ENCODE measurements around the gene TCEA2. TPM values are rescaled to one million over a fixed set of nuclear protein-coding genes. Genes with fewer than 3 reads are reported as not detected.

TCEA2 gene
- total and polyA plus RNA-seq, 2 of the 13 experiments (the other 11 are each of a cell fraction or from before 2014, with no cell fraction given) = 28.1 to 33.7 TPM

DNA sequence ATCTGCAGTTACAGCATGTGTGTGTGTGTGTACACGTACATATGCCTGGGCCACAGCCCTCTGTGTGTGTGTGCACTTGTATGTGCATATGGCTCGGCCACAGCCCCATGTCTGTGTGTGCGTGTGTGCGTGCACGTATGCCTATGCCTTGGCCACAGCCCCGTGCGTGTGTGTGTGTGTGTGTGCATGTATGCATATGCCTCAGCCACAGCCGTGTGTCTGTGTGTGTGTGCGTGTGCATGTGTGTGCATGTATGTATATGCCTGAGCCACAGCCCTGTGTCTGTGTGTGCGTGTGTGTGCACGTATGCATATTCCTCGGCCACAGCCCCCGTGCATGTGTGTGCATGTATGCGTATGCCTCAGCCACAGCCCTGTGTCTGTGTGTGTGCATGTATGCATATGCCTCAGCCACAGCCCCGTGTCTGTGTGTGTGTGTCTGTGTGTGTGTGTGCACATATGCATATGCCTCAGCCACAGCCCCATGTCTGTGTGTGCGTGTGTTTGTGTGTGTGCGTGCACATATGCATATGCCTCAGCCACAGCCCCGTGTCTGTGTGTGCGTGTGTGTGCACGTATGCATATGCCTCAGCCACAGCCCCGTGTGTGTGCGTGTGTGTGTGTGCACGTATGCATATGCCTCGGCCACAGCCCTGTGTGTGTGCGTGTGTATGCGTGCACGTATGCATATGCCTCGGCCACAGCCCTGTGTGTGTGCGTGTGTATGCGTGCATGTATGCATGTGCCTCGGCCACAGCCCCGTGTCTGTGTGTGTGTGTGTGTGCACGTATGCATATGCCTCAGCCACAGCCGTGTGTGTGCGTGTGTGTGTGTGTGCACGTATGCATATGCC is 41.6 kb upstream of the TCEA2 start (continued):
- no peak for TF ChIP-seq ZNF512 (CRISPR knock-in tag; IDR thresholded peaks at IDR 0.05)
- no peak for TF ChIP-seq POGZ (CRISPR knock-in tag; IDR thresholded peaks at IDR 0.05)
- no peak for TF ChIP-seq SALL1 (CRISPR knock-in tag; IDR thresholded peaks at IDR 0.05)
- TF ChIP-seq ZNF296 (CRISPR knock-in tag; conservative IDR thresholded peaks at IDR 0.05) = no peak
- no peak for TF ChIP-seq ZNF766 (CRISPR knock-in tag; IDR thresholded peaks at IDR 0.05; ENCODE audit: borderline replicate concordance)
- TF ChIP-seq, protein P1, sequence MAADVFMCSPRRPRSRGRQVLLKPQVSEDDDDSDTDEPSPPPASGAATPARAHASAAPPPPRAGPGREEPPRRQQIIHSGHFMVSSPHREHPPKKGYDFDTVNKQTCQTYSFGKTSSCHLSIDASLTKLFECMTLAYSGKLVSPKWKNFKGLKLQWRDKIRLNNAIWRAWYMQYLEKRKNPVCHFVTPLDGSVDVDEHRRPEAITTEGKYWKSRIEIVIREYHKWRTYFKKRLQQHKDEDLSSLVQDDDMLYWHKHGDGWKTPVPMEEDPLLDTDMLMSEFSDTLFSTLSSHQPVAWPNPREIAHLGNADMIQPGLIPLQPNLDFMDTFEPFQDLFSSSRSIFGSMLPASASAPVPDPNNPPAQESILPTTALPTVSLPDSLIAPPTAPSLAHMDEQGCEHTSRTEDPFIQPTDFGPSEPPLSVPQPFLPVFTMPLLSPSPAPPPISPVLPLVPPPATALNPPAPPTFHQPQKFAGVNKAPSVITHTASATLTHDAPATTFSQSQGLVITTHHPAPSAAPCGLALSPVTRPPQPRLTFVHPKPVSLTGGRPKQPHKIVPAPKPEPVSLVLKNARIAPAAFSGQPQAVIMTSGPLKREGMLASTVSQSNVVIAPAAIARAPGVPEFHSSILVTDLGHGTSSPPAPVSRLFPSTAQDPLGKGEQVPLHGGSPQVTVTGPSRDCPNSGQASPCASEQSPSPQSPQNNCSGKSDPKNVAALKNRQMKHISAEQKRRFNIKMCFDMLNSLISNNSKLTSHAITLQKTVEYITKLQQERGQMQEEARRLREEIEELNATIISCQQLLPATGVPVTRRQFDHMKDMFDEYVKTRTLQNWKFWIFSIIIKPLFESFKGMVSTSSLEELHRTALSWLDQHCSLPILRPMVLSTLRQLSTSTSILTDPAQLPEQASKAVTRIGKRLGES (CRISPR knock-in tag; IDR thresholded peaks at IDR 0.05; ENCODE audit: borderline replicate concordance) = no peak
- no peak for TF ChIP-seq KDM3A (CRISPR knock-in tag; IDR thresholded peaks at IDR 0.05; ENCODE audit: low read depth)
- no peak for TF ChIP-seq BORCS8-MEF2B (CRISPR knock-in tag; IDR thresholded peaks at IDR 0.05)
- no peak for TF ChIP-seq NRL (CRISPR knock-in tag; IDR thresholded peaks at IDR 0.05; ENCODE audit: borderline replicate concordance)
- no peak for TF ChIP-seq SETDB1 (CRISPR knock-in tag; IDR thresholded peaks at IDR 0.05; ENCODE audit: borderline replicate concordance)
- TF ChIP-seq ZNF781 (CRISPR knock-in tag; IDR thresholded peaks at IDR 0.05; ENCODE audit: borderline replicate concordance, not compliant biosample characterization) = no peak
- no peak for TF ChIP-seq SMAD3 (CRISPR knock-in tag; IDR thresholded peaks at IDR 0.05)
- TF ChIP-seq ZBTB20 (CRISPR knock-in tag; IDR thresholded peaks at IDR 0.05; ENCODE audit: borderline replicate concordance, low read depth) = no peak
- TF ChIP-seq, protein P2, sequence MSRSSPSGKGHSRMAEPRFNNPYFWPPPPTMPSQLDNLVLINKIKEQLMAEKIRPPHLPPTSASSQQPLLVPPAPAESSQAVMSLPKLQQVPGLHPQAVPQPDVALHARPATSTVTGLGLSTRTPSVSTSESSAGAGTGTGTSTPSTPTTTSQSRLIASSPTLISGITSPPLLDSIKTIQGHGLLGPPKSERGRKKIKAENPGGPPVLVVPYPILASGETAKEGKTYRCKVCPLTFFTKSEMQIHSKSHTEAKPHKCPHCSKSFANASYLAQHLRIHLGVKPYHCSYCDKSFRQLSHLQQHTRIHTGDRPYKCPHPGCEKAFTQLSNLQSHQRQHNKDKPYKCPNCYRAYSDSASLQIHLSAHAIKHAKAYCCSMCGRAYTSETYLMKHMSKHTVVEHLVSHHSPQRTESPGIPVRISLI (CRISPR knock-in tag; IDR thresholded peaks at IDR 0.05; ENCODE audit: borderline replicate concordance) = no peak
- no peak for TF ChIP-seq ZNF331 (CRISPR knock-in tag; IDR thresholded peaks at IDR 0.05)
- TF ChIP-seq, protein P3, sequence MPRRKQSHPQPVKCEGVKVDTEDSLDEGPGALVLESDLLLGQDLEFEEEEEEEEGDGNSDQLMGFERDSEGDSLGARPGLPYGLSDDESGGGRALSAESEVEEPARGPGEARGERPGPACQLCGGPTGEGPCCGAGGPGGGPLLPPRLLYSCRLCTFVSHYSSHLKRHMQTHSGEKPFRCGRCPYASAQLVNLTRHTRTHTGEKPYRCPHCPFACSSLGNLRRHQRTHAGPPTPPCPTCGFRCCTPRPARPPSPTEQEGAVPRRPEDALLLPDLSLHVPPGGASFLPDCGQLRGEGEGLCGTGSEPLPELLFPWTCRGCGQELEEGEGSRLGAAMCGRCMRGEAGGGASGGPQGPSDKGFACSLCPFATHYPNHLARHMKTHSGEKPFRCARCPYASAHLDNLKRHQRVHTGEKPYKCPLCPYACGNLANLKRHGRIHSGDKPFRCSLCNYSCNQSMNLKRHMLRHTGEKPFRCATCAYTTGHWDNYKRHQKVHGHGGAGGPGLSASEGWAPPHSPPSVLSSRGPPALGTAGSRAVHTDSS (CRISPR knock-in tag; conservative IDR thresholded peaks at IDR 0.05) = no peak
- no peak for TF ChIP-seq U2AF2 (IDR thresholded peaks at IDR 0.05; ENCODE audit: low read depth, low read length)
- no peak for TF ChIP-seq KLF15 (CRISPR knock-in tag; IDR thresholded peaks at IDR 0.05; ENCODE audit: borderline replicate concordance)
- TF ChIP-seq MNT (IDR thresholded peaks at IDR 0.05) = no peak
- no peak for TF ChIP-seq ZMAT3 (CRISPR knock-in tag; conservative IDR thresholded peaks at IDR 0.05)
